Caco-2 (cell line): Measurements from ENCODE around the gene DDI2. TPM values are rescaled to one million over a fixed set of nuclear protein-coding genes. Genes with fewer than 3 reads are reported as not detected.

Experiments used
- BruUV-seq: library from RNA; stranded (reverse); fragments of 400-500 nt; replicated peaks from 2 replicates; lab custom pipeline; 2021; lab: Mats Ljungman, UMichigan
- CTCF ChIA-PET: fragments of 300-600 bp; sonication (Branson Sonifier 250); formaldehyde crosslinking; loops from one replicate; lab custom pipeline; 2022; ENCODE audit warnings: antibody characterized with exemption; lab: Charles Lee
- POLR2A ChIA-PET: fragments of 300-600 bp; sonication (Branson Sonifier 250); formaldehyde crosslinking; loops from one replicate; lab custom pipeline; 2022; ENCODE audit warnings: antibody characterized with exemption; lab: Charles Lee
- DNase-seq, 2 experiments: peaks; one replicate each; pipeline versions ENCODE4 v3.0.0 to v3.0.0-alpha.2; 2020 to 2022
- H3K27me3 ChIP-seq: replicated peaks from 2 replicates; pipeline ENCODE4 v1.6.0; 2011; ENCODE audit warnings: low read length; ENCODE audit not compliant: control insufficient read depth, insufficient read depth
- H3K36me3 ChIP-seq: 2 replicates; pipeline ENCODE4 v1.5.1; 2011; ENCODE audit warnings: low read length; ENCODE audit not compliant: control insufficient read depth, insufficient read depth
- H3K4me1 ChIP-seq: fragments of 250-450 bp; sonication (Bioruptor Pico); 2 replicates; pipeline ENCODE4 v1.5.1; 2020; ENCODE audit warnings: mild to moderate bottlenecking
- H3K4me3 ChIP-seq: 2 replicates; pipeline ENCODE4 v1.5.1; 2011; ENCODE audit warnings: low read depth, mild to moderate bottlenecking, control low read depth, low read length
- H3K9me3 ChIP-seq: fragments of 250-450 bp; sonication (Bioruptor Pico); 2 replicates; pipeline ENCODE4 v1.5.1; 2020; ENCODE audit warnings: mild to moderate bottlenecking, moderate library complexity
- H3K27ac Mint-ChIP-seq: one replicate; pipeline ENCODE4 v1.8.0; 2022; ENCODE audit warnings: mixed read lengths; ENCODE audit not compliant: unreplicated experiment
- H3K27me3 Mint-ChIP-seq: one replicate; pipeline ENCODE4 v1.8.0; 2022; ENCODE audit warnings: mixed read lengths; ENCODE audit not compliant: insufficient read depth, unreplicated experiment
- H3K36me3 Mint-ChIP-seq: one replicate; pipeline ENCODE4 v1.8.0; 2022; ENCODE audit warnings: mild to moderate bottlenecking, mixed read lengths; ENCODE audit not compliant: insufficient read depth, unreplicated experiment
- H3K4me1 Mint-ChIP-seq: one replicate; pipeline ENCODE4 v1.8.0; 2022; ENCODE audit warnings: low read depth, mixed read lengths; ENCODE audit not compliant: unreplicated experiment
- H3K4me3 Mint-ChIP-seq: one replicate; pipeline ENCODE4 v1.8.0; 2022; ENCODE audit warnings: mild to moderate bottlenecking, moderate library complexity, mixed read lengths; ENCODE audit not compliant: unreplicated experiment
- H3K9me3 Mint-ChIP-seq: one replicate; pipeline ENCODE4 v1.8.0; 2022; ENCODE audit warnings: mixed read lengths; ENCODE audit not compliant: unreplicated experiment
- intact Hi-C: fragments of 100-400 bp; cut with micrococcal nuclease; formaldehyde crosslinking; loops from one replicate; pipeline ENCODE4 v1.10.0; 2022; ENCODE audit not compliant: unreplicated experiment
- total RNA-seq: library from RNA; stranded (reverse); gene quantifications from 2 replicates; pipeline ENCODE4 v1.2.3, GENCODE V29; 2022
- TF ChIP-seq, protein P1 (sequence below), 2 experiments: fragments of 200-600 bp in 1 of 2; IDR thresholded peaks; 1 replicate in 1 of 2; 2 replicates in 1 of 2; pipeline versions ENCODE4 v1.5.1 to v1.8.0; 2011 to 2022; ENCODE audit warnings: antibody characterized with exemption in 1 of 2, control low read depth in 1 of 2, inconsistent platforms in 1 of 2, low read depth in 1 of 2, low read length in 1 of 2, mild to moderate bottlenecking in 1 of 2, moderate library complexity in 1 of 2; ENCODE audit not compliant: insufficient read depth in 1 of 2, severe bottlenecking in 1 of 2, unreplicated experiment in 1 of 2

DDI2 gene
- total RNA-seq, 1 experiment from 2014 or later: 53.4 TPM

DNA sequence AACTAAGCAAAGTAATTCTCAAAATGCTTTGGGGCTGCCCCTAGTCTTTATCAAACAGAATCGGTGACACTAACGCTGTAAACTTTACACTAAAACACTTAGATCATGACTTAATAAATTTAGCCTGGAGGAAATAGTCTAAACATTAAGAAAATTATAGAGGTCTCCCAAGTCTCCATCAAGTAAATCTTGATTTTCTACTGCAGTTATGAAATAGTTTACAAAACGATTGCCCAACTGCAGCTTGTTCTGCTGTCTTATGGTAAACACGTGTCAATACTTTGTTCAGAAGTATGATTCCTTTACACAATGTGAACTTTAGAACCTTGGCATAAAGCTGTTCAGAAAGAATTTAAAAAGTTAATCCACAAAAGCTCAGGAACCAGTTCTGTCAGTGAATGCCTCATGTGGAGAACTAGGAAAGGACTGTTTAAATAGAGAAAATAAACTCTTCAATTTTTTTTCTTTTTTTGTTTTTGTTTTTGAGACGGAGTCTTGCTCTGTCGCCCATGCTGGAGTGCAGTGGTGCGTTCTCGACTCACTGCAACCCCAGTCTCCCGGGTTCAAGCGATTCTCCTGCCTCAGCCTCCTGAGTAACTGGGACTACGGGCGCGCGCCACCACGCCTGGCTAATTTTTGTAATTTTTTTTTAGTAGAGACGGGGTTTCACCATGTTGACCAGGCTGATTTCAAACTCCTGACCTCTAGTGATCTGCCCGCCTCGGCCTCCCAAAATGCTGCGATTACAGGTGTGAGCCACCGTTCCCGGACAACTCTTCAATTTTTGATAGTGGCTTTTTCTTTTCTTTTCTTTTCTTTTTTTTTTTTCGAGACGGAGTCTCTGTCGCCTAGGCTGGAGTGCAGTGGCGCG is 1.6 kb downstream of the DDI2 start:
- Histone ChIP-seq H3K27me3 (no peaks in the 10 kb centered on the region), H3K4me3 (peak overlapping the region; percentile 95), H3K36me3 (no peaks in the 10 kb centered on the region; the same call in 1 of the 2 replicates), H3K9me3 (no peaks in the 10 kb centered on the region), H3K4me1 (peaks cover 35% of the 10 kb centered on the region)
- Mint-ChIP-seq H3K9me3 (no peaks in the 10 kb centered on the region), H3K4me3 (peak overlapping the region; percentile 88), H3K27ac (peak overlapping the region; percentile 86), H3K4me1 (peaks cover 33% of the 10 kb centered on the region), H3K36me3 (peaks cover 34% of the 10 kb centered on the region), H3K27me3 (no peaks in the 10 kb centered on the region)
- ChIA-PET POLR2A (interaction anchor here (0.5 to 1.0 kb wide), 3 partner anchors 15 to 228 kb away, joined by 3 to 8 read pairs (median 3); no protein-coding TSS in a partner anchor), CTCF (interaction anchor here (0.9 to 1.5 kb wide), 2 partner anchors 15 to 122 kb away, joined by 3 to 4 read pairs; no protein-coding TSS in a partner anchor)
- TF ChIP-seq, protein P1, sequence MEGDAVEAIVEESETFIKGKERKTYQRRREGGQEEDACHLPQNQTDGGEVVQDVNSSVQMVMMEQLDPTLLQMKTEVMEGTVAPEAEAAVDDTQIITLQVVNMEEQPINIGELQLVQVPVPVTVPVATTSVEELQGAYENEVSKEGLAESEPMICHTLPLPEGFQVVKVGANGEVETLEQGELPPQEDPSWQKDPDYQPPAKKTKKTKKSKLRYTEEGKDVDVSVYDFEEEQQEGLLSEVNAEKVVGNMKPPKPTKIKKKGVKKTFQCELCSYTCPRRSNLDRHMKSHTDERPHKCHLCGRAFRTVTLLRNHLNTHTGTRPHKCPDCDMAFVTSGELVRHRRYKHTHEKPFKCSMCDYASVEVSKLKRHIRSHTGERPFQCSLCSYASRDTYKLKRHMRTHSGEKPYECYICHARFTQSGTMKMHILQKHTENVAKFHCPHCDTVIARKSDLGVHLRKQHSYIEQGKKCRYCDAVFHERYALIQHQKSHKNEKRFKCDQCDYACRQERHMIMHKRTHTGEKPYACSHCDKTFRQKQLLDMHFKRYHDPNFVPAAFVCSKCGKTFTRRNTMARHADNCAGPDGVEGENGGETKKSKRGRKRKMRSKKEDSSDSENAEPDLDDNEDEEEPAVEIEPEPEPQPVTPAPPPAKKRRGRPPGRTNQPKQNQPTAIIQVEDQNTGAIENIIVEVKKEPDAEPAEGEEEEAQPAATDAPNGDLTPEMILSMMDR (IDR thresholded peaks at IDR 0.05; ENCODE audit: insufficient read depth in 1 of 2, low read depth in 1 of 2, low read length in 1 of 2, severe bottlenecking in 1 of 2, unreplicated experiment in 1 of 2): no peak
- intact Hi-C loops: loop anchor here (1.0 to 10.0 kb wide), 2 partner anchors 16 to 216 kb away; no protein-coding TSS in a partner anchor
- BruUV-seq: TSS peak; percentile 61
- peak in 1 of 2 experiments; percentile 68 for DNase-seq

DNA sequence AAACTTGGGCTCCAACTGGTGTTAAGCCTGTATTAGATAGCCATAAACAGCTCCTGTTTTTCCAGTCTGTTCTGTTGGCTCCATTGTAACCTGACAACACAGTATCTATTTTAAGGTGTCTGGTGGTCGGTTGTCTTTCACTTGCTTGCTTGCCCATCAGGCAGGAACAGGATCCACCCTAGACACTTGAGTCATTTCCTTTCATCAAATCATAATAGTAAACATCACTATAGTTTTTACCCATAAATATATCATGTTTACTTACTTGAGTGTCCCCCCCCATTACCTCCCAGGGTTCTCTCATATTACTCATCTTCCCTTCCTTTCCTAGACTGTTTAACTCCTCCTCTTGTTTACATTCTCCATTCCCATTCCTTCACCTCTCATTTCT is 2.9 kb downstream of the DDI2 start:
- intact Hi-C loops: no loop called here

More for the DNA sequence above, 2.9 kb downstream of the DDI2 start:
- POLR2A ChIA-PET: no interaction called here
- H3K4me3 ChIP-seq: no peak overlapping the region
- Mint-ChIP-seq H3K36me3 (peaks cover 34% of the 10 kb centered on the region), H3K27ac (peak overlapping the region; percentile 65), H3K4me3 (peak overlapping the region; percentile 25), H3K9me3 (no peaks in the 10 kb centered on the region), H3K27me3 (no peaks in the 10 kb centered on the region), H3K4me1 (peaks cover 33% of the 10 kb centered on the region)
- H3K36me3 ChIP-seq: no peaks in the 10 kb centered on the region; the same call in 1 of the 2 replicates
- no peaks in the 10 kb centered on the region for H3K27me3 ChIP-seq
- TF ChIP-seq, protein P1 (IDR thresholded peaks at IDR 0.05; ENCODE audit: insufficient read depth in 1 of 2, low read depth in 1 of 2, low read length in 1 of 2, severe bottlenecking in 1 of 2, unreplicated experiment in 1 of 2): no peak
- no peak for DNase-seq
- peaks cover 35% of the 10 kb centered on the region for H3K4me1 ChIP-seq
- BruUV-seq: no TSS peak
- CTCF ChIA-PET: no interaction called here
- H3K9me3 ChIP-seq: no peaks in the 10 kb centered on the region
